Measurements from ENCODE around the gene USP35. TPM values are rescaled to one million over a fixed set of nuclear protein-coding genes. Genes with fewer than 3 reads are reported as not detected.

USP35 gene
- total RNA-seq, 1 experiment from 2014 or later: 11.8 TPM

GRCh38 chr11:78257654-78258053 is 68.9 kb downstream of the USP35 start:
- Histone ChIP-seq H3K36me3 (ENCODE audit: control insufficient read depth, insufficient read depth, low read length) (no peaks in the 10 kb centered on the region), H3K4me3 (ENCODE audit: low read depth in 2 of 2, low read length in 2 of 2) (no peak overlapping the region), H3K27me3 (ENCODE audit: control insufficient read depth, insufficient read depth, low read length) (no peaks in the 10 kb centered on the region), H3K27ac (ENCODE audit: low read length) (no peak overlapping the region), H3K4me1 (ENCODE audit: control insufficient read depth, insufficient read depth, low read length) (no peaks in the 10 kb centered on the region), H3K9me3 (ENCODE audit: control insufficient read depth, insufficient read depth, low read depth, low read length) (no peaks in the 10 kb centered on the region)
- ATAC-seq: no peak
- intact Hi-C loops (cut with micrococcal nuclease; ENCODE audit: unreplicated experiment) (no loop called here), in situ Hi-C loops (cut with HindIII; ENCODE audit: low pct_unique_long_range_greater_than_20kb, low sequenced_read_pairs) (no loop called here)
- TF ChIP-seq, protein P1, sequence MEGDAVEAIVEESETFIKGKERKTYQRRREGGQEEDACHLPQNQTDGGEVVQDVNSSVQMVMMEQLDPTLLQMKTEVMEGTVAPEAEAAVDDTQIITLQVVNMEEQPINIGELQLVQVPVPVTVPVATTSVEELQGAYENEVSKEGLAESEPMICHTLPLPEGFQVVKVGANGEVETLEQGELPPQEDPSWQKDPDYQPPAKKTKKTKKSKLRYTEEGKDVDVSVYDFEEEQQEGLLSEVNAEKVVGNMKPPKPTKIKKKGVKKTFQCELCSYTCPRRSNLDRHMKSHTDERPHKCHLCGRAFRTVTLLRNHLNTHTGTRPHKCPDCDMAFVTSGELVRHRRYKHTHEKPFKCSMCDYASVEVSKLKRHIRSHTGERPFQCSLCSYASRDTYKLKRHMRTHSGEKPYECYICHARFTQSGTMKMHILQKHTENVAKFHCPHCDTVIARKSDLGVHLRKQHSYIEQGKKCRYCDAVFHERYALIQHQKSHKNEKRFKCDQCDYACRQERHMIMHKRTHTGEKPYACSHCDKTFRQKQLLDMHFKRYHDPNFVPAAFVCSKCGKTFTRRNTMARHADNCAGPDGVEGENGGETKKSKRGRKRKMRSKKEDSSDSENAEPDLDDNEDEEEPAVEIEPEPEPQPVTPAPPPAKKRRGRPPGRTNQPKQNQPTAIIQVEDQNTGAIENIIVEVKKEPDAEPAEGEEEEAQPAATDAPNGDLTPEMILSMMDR (IDR thresholded peaks at IDR 0.05): no peak
- ChIA-PET CTCF (no interaction called here), POLR2A (no interaction called here)
- DNase-seq (ENCODE audit: low read depth, low spot score): no peak
- BruUV-seq (replicated peaks): no TSS peak

GRCh38 chr11:78259777-78260487 is 71.2 kb downstream of the USP35 start:
- H3K27ac ChIP-seq (ENCODE audit: low read length): no peak overlapping the region
- CTCF ChIA-PET: no interaction called here
- intact Hi-C loops (cut with micrococcal nuclease; ENCODE audit: unreplicated experiment) (no loop called here), in situ Hi-C loops (cut with HindIII; ENCODE audit: low pct_unique_long_range_greater_than_20kb, low sequenced_read_pairs) (no loop called here)
- no peaks in the 10 kb centered on the region for H3K9me3 ChIP-seq (ENCODE audit: control insufficient read depth, insufficient read depth, low read depth, low read length)
- no peaks in the 10 kb centered on the region for H3K27me3 ChIP-seq (ENCODE audit: control insufficient read depth, insufficient read depth, low read length)
- H3K4me1 ChIP-seq (ENCODE audit: control insufficient read depth, insufficient read depth, low read length): no peaks in the 10 kb centered on the region
- TF ChIP-seq POLR2AphosphoS5 (IDR thresholded peaks at IDR 0.05; ENCODE audit: low read depth, low read length): no peak
- no peak for TF ChIP-seq SIN3A (IDR thresholded peaks at IDR 0.05; ENCODE audit: borderline replicate concordance, insufficient read depth, low read depth, low read length)
- TF ChIP-seq, protein P1 (IDR thresholded peaks at IDR 0.05): no peak
- TF ChIP-seq TCF7L2 (IDR thresholded peaks at IDR 0.05; ENCODE audit: low read depth, low read length): no peak
- no peaks in the 10 kb centered on the region for H3K36me3 ChIP-seq (ENCODE audit: control insufficient read depth, insufficient read depth, low read length)
- ATAC-seq (no peak), DNase-seq (ENCODE audit: low read depth, low spot score) (no peak)
- no peak overlapping the region for H3K4me3 ChIP-seq (ENCODE audit: low read depth in 2 of 2, low read length in 2 of 2)
- BruUV-seq (replicated peaks): no TSS peak
- POLR2A ChIA-PET: interaction anchor here (0.7 kb wide), 1 partner anchor 125 kb away, joined by 6 read pairs; no protein-coding TSS in a partner anchor

DNA sequence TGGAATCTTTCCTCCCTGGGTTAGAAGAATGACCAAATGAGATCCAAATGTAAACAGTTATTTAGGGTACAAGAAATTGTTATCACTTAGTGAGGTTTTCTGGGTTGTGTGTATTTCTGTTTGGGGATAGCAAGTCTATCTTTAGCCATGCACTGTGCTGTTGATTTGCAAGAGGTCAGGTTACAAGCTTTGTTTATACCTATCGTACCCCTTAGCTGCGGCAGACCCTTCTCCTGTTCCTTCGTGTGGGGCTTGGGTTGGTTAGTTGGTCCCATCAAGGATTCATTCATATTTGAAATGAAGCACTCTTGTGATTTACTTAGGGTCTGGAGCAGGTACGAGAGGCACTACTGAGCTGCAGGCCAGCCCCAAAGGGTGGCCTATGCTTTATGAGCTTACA is 72.6 kb downstream of the USP35 start:
- H3K36me3 ChIP-seq (ENCODE audit: control insufficient read depth, insufficient read depth, low read length): no peaks in the 10 kb centered on the region
- H3K27me3 ChIP-seq (ENCODE audit: control insufficient read depth, insufficient read depth, low read length): no peaks in the 10 kb centered on the region
- no peak for ATAC-seq
- TF ChIP-seq TCF7L2 (IDR thresholded peaks at IDR 0.05; ENCODE audit: low read depth, low read length) (no peak), POLR2AphosphoS5 (IDR thresholded peaks at IDR 0.05; ENCODE audit: low read depth, low read length) (no peak), SIN3A (IDR thresholded peaks at IDR 0.05; ENCODE audit: borderline replicate concordance, insufficient read depth, low read depth, low read length) (no peak)
- TF ChIP-seq, protein P2, sequence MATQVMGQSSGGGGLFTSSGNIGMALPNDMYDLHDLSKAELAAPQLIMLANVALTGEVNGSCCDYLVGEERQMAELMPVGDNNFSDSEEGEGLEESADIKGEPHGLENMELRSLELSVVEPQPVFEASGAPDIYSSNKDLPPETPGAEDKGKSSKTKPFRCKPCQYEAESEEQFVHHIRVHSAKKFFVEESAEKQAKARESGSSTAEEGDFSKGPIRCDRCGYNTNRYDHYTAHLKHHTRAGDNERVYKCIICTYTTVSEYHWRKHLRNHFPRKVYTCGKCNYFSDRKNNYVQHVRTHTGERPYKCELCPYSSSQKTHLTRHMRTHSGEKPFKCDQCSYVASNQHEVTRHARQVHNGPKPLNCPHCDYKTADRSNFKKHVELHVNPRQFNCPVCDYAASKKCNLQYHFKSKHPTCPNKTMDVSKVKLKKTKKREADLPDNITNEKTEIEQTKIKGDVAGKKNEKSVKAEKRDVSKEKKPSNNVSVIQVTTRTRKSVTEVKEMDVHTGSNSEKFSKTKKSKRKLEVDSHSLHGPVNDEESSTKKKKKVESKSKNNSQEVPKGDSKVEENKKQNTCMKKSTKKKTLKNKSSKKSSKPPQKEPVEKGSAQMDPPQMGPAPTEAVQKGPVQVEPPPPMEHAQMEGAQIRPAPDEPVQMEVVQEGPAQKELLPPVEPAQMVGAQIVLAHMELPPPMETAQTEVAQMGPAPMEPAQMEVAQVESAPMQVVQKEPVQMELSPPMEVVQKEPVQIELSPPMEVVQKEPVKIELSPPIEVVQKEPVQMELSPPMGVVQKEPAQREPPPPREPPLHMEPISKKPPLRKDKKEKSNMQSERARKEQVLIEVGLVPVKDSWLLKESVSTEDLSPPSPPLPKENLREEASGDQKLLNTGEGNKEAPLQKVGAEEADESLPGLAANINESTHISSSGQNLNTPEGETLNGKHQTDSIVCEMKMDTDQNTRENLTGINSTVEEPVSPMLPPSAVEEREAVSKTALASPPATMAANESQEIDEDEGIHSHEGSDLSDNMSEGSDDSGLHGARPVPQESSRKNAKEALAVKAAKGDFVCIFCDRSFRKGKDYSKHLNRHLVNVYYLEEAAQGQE (IDR thresholded peaks at IDR 0.05; ENCODE audit: insufficient read depth in 1 of 2, low read depth in 2 of 2, low read length in 1 of 2): no peak
- TF ChIP-seq, protein P1 (IDR thresholded peaks at IDR 0.05): no peak
- no peaks in the 10 kb centered on the region for H3K4me1 ChIP-seq (ENCODE audit: control insufficient read depth, insufficient read depth, low read length)
- in situ Hi-C loops (cut with HindIII; ENCODE audit: low pct_unique_long_range_greater_than_20kb, low sequenced_read_pairs) (no loop called here), intact Hi-C loops (cut with micrococcal nuclease; ENCODE audit: unreplicated experiment) (no loop called here)
- H3K27ac ChIP-seq (ENCODE audit: low read length): no peak overlapping the region
- ChIA-PET POLR2A (no interaction called here), CTCF (interaction anchor here (0.6 kb wide), 1 partner anchor 150 kb away, joined by 3 read pairs; no protein-coding TSS in a partner anchor)
- no TSS peak for BruUV-seq (replicated peaks)
- no peak overlapping the region for H3K4me3 ChIP-seq (ENCODE audit: low read depth in 2 of 2, low read length in 2 of 2)
- DNase-seq (ENCODE audit: low read depth, low spot score): no peak
- no peaks in the 10 kb centered on the region for H3K9me3 ChIP-seq (ENCODE audit: control insufficient read depth, insufficient read depth, low read depth, low read length)

Measured in Panc1 (cell line).